GM23248 (cell line): ENCODE data around the gene CAMTA1.

ENCODE experiments used
- EZH2 ChIP-seq: fragments of 200-600 bp; sonication (generic); IDR thresholded peaks from 2 replicates; pipeline ENCODE4 v1.6.1; 2018; ENCODE audit warnings: antibody characterized with exemption, mild to moderate bottlenecking; ENCODE audit not compliant: insufficient read depth, poor library complexity, severe bottlenecking
- EZH2phosphoT487 ChIP-seq: fragments of 200-600 bp; sonication (generic); IDR thresholded peaks from 2 replicates; pipeline ENCODE4 v1.6.1; 2018; ENCODE audit warnings: antibody characterized with exemption, moderate library complexity, mild to moderate bottlenecking, low read depth; ENCODE audit not compliant: insufficient read depth

GRCh38 chr1:6775261-6776043, 9.8 kb upstream of the CAMTA1 start:
- TF ChIP-seq EZH2phosphoT487, result no peak
- TF ChIP-seq EZH2, result no peak
